DOHH2 (cell line): Measurements from ENCODE around the gene CLEC18B.
"Not testable (repeated sequence)": the region's sequence is repeated elsewhere in the genome, so short reads cannot be mapped to it uniquely, and the experiment has no call there.

ENCODE experiments used
- CTCF ChIP-seq: fragments of 200-600 bp; sonication (generic); IDR thresholded peaks from one replicate; pipeline ENCODE4 v1.5.1; 2014; ENCODE audit warnings: antibody characterized with exemption, mild to moderate bottlenecking, low read depth, low read length; ENCODE audit not compliant: poor library complexity, severe bottlenecking
- EZH2phosphoT487 ChIP-seq: fragments of 200-600 bp; sonication (generic); IDR thresholded peaks from 2 replicates; pipeline ENCODE4 v1.6.1; 2017; ENCODE audit warnings: borderline replicate concordance, mild to moderate bottlenecking, antibody characterized with exemption, low read length, moderate library complexity, mixed read lengths

- TF ChIP-seq EZH2phosphoT487, CTCF: not testable (repeated sequence)
These were observed 808 bp upstream of the CLEC18B start for GRCh38 chr16:74422086-74422485.
